GM19395 (cell line): ENCODE data around the gene CYP27A1.

Experiments used
- ATAC-seq: cut with Tn5 transposase; IDR thresholded peaks from one replicate; pipeline ENCODE4 v1.9.1; 2021; ENCODE audit warnings: mild to moderate bottlenecking, moderate library complexity; ENCODE audit not compliant: unreplicated experiment

CYP27A1 gene

DNA sequence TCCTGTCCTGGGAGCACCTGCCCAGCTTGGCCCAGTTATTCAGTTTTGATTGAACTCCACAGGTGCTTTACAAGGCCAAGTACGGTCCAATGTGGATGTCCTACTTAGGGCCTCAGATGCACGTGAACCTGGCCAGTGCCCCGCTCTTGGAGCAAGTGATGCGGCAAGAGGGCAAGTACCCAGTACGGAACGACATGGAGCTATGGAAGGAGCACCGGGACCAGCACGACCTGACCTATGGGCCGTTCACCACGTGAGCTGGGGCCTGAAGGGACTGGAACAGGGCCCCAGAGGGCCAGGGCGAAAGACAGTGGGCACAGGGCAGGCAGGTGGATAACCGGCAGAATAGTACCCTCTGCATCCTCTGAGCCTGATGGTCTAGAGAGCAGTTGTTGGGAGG is 27.6 kb downstream of the CYP27A1 start:
- ATAC-seq, result no peak

DNA sequence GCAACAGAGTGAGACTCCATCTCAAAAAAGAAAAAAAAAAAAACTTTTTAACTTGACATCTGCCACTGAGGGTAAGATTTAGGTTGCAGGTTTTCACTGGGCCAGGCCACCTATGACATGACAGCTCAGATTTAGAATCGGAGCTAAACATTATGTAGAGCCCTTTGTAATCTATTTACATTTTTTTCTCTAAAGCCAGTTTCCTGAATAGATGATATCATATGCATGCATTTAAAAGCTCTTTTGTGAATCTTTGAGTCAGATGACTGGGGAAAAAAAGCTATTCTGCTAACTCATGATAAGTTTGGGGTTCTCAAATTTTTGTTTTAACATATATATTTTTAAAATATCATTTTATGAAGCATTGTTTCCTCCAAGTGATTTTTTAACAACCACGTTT is 28.3 kb downstream of the CYP27A1 start:
- no peak for ATAC-seq

DNA sequence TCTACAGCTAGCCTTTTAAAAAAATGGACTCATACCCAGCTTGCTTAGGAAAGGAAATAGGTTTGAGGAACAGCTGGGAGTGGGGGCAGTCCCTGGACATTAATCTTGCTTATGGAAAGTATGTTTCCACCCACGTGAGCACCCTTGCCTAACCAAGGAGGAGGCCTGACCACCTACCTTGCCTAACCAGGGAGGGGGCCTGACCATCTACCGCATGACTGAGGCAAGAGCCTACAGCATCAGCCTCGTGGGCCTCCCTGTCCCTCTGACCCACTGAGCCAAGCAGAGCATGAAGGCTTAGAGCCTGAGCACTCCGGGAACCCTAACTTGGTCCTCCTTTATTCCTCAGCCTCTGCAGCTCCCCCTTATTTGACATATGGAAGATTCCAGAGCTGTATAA is 29.4 kb downstream of the CYP27A1 start:
- no peak for ATAC-seq

GRCh38 chr2:218812096-218812815 is 30.3 kb downstream of the CYP27A1 start:
- ATAC-seq, result no peak

GRCh38 chr2:218812861-218813260 is 30.9 kb downstream of the CYP27A1 start:
- ATAC-seq, result no peak

DNA sequence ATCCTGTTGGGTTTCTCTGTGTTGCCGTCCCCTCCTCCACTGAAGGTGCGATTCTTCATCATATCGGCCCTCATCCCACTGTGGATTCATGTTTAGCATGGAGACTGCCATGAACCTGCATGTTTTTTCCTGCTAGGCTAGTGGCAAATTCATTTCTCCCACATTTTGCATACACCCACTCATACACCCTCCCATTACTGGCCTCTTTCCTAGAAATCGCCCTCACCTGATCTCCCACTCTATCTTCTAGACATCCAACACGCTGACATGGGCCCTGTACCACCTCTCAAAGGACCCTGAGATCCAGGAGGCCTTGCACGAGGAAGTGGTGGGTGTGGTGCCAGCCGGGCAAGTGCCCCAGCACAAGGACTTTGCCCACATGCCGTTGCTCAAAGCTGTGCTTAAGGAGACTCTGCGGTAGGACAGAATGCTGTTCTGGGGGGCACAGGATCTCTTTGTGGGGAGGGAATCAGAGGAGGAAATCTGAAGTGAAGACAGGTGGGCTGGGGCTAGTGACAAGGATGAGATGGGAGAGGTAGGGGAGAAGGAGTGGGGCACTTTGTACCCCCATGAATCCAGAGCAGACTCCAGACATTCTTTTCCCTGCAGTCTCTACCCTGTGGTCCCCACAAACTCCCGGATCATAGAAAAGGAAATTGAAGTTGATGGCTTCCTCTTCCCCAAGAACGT is 32.0 kb downstream of the CYP27A1 start:
- no peak for ATAC-seq

DNA sequence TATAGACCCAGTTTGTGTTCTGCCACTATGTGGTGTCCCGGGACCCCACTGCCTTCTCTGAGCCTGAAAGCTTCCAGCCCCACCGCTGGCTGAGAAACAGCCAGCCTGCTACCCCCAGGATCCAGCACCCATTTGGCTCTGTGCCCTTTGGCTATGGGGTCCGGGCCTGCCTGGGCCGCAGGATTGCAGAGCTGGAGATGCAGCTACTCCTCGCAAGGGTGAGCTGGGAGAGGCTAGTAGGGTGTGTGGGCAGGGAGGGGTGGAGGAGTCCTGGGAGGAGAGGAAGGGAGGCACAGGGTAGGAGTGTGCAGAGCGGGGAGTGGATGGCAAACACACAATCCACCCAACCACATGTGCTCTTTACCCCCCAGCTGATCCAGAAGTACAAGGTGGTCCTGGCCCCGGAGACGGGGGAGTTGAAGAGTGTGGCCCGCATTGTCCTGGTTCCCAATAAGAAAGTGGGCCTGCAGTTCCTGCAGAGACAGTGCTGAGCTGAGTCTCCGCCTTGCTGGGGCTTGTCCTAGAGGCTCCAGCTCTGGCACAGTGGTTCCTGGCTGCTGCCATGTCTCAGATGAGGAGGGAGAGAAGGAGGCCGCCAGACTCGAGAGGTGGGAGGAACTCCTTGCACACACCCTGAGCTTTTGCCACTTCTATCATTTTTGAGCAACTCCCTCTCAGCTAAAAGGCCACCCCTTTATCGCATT is 32.7 kb downstream of the CYP27A1 start:
- no peak for ATAC-seq

DNA sequence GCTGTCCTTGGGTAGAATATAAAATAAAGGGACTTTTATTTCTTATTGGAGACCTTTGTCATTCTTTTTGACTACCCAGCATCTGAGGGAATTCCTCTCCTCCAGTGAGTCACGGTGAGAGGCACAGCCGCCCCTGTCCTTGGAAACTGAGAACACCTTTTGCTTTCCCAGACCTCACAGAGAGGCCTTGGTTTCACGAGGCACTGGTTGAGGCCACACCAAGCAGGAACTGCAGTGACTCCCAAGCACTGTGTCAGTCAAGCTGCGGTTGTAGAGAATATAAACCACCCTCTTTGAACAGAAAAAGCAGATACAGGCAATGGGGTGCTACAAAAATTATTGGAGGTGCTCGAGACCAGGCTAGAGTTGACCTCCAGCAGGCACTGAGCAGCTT is 33.3 kb downstream of the CYP27A1 start:
- ATAC-seq, result no peak

DNA sequence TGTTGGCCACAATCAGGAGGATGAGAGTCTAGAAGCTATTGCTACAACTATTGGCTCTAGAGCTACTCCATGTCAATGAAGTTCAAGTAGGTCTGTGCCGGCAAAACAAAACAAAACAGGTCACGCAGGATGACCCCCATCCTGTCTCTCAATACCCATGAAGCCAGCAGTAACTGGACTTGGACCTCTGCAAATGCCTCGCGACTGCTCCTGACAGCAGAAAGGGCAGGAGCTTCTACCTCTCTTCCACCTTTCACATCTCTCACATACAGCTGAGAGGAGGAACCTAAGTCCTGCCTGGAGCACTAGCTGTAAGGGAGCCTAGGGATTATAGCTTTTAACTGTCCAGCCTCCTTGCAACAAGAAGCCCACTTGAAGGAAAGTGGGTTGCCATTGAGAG is 33.7 kb downstream of the CYP27A1 start:
- no peak for ATAC-seq

DNA sequence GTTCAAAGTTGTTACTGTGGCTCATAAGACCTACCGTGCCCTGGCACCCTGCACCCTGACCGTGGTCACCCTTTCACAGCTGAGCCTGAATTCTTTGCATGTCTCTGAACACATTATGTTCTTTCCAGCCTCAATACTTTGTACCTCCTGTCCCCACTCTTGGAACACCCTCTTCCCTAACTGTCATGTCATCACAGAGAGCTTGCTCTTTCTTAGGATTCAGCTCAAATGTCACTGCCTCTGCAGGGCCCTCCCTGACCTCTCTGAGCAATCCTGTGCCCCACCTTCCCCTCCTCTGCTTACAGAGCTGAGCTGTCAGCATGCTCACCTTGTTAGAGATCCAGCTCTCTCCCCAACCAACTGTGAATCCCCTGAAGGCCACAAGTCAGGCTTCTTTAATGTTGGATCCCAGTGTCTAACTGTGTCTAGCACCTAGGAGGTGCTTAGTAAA is 34.6 kb downstream of the CYP27A1 start:
- no peak for ATAC-seq

GRCh38 chr2:218819093-218819492 is 37.1 kb downstream of the CYP27A1 start:
- no peak for ATAC-seq

DNA sequence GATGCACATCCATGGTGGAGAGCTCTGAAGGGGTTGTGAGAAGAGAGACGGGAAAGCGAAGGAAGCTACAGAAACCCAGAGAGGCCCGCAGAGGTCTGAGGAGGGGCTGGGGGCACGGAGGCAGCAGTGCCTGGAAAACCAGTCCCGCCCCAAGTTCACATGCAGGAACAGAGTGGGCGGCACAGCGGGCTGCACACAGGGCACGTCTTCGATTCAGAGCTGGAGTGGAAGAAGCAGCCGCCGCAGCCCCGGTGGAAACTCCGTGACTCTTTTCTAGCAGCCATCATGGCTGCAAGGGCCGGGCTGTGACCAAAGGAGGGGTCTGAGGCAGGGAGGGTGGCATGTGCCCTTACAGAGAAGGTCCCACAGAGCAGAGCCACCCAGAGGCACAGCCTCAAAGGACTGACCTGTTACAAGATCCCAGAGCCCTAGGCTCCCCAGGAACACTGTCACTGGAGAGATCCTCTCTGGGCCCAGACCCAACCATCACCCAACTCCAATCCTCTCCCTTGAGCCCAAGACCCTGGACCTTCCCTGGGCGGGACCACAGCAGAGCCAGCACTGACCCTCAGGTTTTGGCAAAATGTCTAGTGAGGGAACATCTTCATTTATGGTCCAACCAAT is 38.9 kb downstream of the CYP27A1 start:
- no peak for ATAC-seq

DNA sequence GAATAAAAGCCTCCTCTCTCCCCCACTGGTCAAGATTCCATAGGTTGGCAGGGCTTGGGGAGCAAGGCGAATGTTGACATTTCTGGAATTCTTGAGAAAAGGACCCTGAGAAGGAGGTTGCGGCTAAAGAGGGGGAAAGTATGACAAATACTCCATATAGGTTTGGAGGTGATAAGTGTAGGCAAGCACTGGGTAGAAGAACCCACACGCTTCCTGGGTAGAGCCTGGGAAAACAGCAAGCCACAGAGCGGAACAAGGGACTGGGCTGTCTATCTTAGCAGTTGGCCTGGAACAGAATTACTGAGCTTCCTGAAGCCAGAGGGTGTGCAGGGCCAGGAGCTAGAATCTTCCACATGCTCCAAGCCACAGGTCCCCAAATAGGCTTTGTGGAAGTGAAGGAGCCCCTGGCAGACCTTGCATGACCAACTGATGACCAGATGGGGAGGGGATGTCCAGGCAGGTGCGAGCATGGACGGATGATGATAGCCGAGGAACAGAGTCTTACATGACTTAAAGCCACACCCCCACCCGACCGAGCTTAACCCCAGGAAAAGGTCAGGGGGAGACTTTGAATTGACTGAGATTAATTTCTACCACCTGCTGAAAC is 39.8 kb downstream of the CYP27A1 start:
- no peak for ATAC-seq

- no peak for ATAC-seq
Measured at GRCh38 chr2:218822622-218823021, 40.7 kb downstream of the CYP27A1 start.

GRCh38 chr2:218823196-218823855 is 41.4 kb downstream of the CYP27A1 start:
- no peak for ATAC-seq

DNA sequence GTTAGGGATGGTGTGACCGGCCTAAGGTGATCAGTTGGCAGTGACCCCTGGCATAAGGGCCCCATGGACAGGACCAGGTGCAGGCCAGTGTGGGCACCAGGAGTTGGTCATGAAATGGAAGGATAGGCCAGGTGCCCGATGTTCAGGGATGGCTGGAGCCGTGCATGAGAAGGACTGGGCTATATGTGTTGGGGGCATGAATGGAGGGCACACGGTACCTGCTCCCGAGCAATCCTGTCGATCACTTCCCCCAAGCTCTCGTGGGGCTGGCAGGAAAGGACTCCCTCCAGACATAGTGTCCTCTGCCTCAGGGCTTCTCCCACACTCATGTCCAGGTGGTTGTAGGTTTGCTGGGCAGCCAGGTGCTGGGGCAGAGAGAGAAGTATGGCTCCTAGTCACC is 42.1 kb downstream of the CYP27A1 start:
- no peak for ATAC-seq

GRCh38 chr2:218826791-218827190 is 44.8 kb downstream of the CYP27A1 start:
- no peak for ATAC-seq

- no peak for ATAC-seq
Measured at GRCh38 chr2:218827701-218828476, 45.9 kb downstream of the CYP27A1 start.

- no peak for ATAC-seq
Measured at GRCh38 chr2:218828477-218828778, 46.5 kb downstream of the CYP27A1 start.

GRCh38 chr2:218829868-218830451 is 48.0 kb downstream of the CYP27A1 start:
- ATAC-seq, result no peak
